Epidermal melanocyte (primary cell): ENCODE measurements around the gene NDRG2.
"Not testable (repeated sequence)": the region's sequence is repeated elsewhere in the genome, so short reads cannot be mapped to it uniquely, and the experiment has no call there.

ENCODE experiments used
- DNase-seq: peaks from one replicate; pipeline ENCODE4 v3.0.0; 2011; ENCODE audit warnings: low spot score; ENCODE audit not compliant: insufficient read length

NDRG2 gene

GRCh38 chr14:21056520-21057163 is 31.8 kb upstream of the NDRG2 start:
- no peak for DNase-seq

DNA sequence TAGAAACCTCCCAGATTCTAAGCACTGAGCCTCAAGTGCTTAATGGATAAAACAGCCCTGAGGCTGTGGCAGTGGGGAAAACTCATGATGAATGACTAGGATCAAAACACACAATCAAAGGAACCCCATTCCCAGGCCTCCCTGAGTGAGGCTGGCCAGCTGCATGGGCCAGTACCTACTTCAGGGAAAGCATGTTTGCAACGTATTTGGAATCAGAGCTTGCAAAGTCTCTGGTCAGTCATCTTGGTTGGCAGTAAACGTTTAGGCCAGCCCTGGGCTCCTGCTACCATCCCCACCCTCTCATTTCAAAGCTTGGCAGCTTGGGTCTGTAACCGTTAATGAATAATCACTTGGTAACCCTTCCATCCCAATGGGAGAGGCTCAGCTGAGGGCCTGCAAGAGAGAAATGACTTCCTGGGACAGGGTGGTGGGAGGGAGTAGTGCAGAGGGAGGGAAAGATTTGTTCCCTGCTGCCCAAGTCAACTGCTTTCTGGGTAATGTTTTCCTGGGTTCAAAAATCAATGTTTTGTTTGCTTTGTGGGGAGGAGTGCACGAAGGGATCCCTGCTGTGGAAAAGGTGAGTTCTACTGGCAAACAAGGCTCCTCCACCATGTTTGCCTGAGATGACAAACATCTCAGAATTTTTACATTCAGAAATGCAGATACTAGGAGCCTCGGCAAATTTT is 30.7 kb upstream of the NDRG2 start:
- DNase-seq = no peak

DNA sequence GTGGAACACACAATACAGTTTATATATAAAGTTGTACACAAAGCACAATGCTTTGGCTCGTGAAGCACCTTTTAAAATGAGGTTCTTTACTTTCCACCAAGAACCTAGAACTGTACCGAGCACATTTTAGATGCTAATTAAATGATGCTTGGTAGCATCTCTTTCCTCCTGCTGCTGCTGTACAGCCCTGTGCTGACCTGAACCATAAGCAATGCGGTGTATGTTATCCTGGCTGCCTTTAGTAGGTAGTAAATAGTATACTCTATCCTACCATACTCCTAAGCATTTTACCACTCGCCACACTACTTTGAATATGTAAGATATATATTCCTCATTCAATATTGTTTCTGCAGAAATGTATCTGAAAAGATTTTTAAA is 29.9 kb upstream of the NDRG2 start:
- no peak for DNase-seq

GRCh38 chr14:21054123-21054767 is 29.4 kb upstream of the NDRG2 start:
- no peak for DNase-seq

DNA sequence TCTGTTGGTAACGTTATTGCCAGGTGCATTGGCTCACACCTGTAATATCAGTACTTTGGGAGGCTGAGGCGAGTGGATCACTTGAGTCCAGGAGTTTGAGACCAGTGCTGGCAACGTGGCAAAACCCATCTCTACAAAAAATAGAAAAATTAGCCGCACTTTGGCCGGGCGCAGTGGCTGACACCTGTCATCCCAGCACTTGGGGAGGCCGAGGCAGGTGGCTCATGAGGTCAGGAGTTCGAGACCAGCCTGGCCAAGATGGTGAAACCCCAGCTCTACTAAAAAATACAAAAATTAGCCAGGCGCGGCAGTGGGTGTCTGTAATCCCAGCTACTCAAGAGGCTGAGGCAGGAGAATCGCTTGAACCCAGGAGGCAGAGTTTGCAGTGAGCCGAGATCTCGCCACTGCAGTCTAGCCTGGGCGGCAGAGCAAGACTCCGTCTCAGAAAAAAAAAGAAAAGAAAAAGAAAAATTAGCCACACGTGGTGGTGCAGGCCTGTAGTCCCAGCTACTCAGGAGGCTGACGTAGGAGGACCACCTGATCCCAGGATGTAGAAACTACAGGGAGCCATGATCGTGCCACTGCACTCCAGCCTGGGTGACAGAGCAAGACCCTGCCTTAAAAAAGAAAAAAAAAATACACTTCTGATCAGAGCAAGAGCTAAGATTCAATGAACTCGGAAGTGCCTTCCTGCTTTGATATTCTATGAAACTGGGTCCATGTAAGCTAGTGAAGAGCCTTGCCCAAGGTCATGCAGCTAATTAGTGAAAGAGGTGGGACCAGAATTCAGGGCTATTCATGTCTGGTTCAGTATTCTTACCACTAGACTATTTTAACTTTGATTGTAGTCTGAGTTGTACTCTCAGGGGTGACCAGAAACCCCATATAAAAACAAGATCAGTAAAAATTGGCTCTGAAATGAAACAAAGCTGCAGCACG is 28.6 kb upstream of the NDRG2 start:
- DNase-seq = no peak

DNA sequence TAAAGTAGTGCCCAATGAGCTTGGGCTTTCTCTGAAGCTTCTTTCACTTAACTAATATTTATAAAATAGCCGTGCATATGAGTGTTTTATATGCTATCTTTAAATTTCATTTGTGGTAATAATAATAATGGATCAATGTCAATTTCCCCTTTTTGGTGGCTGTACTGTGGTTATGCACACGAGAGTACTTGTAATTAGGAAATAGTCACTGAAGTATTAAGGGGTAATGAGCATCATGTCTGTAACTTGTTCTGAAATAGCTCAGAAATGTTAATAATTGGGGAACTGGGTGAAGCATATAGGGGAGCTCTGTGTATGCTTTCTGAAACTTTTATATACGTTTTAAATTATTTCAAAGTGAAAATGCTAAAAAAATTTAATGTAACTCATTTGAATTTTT is 25.7 kb upstream of the NDRG2 start:
- no peak for DNase-seq

GRCh38 chr14:21049271-21049673 is 24.4 kb upstream of the NDRG2 start:
- DNase-seq = no peak

- DNase-seq = no peak
Measured at GRCh38 chr14:21048638-21049037, 23.8 kb upstream of the NDRG2 start.

DNA sequence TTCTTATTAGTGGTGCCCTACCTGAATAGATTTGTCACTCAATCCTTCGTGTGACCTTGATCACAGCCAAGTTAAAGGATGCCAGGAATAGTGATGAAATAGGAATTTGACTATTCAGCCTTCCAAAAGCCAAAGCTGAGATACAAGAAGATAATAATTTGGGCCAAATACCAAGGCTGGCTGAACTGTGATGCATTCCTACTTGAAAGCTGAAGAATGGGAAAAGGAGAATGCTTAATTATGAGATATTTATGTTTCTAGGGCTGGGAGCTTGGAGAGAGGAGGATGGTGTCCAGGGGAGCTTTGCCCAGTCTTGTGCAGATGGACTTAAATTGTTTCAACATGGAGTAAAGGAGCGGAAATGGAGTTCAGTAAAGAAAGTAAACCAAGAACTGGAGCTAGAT is 22.5 kb upstream of the NDRG2 start:
- no peak for DNase-seq

DNA sequence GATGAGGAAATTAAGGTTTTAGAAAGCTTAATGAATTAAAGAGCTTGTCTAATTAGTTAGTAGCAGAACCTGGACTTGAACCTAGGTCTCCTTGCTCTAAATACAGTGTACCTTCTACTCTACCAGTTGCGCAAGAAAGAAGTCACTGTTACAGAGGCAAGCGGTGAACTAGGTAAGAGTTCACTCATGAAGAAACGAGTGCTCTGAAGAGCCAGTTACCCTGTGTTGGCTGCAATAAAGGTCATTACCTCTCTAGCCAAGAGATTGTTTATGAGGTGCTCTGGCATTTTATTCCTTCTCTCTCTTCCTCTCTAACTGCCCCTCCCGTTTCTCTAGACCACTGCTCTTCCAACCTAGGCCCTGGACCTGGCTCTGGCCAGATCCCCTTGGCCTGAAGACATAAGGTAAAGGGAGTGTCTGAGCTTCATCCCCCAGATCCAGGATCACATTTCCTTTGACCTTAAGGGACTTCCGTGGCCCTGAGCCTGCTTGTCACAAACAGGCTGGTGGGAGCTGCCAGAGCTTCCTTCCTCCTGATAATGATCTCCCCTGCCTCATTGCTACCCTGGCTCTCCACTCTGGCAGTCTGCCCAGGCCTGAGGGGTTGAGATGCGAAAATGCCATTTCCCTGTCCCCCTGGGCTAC is 19.2 kb upstream of the NDRG2 start:
- DNase-seq = no peak

DNA sequence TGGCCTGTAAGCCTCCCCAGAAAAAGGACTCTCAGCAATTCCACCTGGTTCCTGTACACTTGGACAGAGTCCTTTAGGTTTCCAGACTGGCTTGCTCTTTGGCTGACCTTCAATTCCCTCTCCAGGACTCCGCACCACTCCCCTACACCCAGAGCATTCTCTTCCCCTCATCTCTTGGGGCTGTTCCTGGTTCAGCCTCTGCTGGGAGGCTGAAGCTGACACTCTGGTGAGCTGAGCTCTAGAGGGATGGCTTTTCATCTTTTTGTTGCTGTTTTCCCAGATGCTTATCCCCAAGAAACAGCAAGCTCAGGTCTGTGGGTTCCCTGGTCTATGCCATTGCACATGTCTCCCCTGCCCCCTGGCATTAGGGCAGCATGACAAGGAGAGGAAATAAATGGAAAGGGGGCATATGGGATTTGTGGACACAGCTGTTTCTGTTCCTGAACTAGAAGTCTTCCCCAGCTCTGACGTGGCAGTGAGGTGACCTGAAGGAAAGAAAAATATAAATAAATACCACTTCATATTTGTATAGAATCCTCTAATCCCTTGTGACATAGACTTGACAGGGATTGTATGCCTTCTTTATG is 18.6 kb upstream of the NDRG2 start:
- DNase-seq = no peak

DNA sequence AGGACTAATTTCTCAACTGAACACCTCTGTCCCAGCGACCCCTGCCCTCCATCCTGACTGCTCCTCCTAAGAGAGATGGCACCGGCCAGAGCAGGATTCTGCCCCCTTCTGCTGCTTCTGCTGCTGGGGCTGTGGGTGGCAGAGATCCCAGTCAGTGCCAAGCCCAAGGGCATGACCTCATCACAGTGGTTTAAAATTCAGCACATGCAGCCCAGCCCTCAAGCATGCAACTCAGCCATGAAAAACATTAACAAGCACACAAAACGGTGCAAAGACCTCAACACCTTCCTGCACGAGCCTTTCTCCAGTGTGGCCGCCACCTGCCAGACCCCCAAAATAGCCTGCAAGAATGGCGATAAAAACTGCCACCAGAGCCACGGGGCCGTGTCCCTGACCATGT is 18.1 kb upstream of the NDRG2 start:
- no peak for DNase-seq

- DNase-seq = no peak
Measured at GRCh38 chr14:21041676-21042433, 17.0 kb upstream of the NDRG2 start, which contains the start of gene RNASE7. Gene RNASE7 (plus strand): TSS chr14:21042362. CDS start chr14:21042993, 631 bp downstream.

GRCh38 chr14:21040941-21041340 is 16.1 kb upstream of the NDRG2 start:
- not testable (repeated sequence) for DNase-seq

GRCh38 chr14:21040370-21040925 is 15.6 kb upstream of the NDRG2 start:
- no peak for DNase-seq

GRCh38 chr14:21039585-21040369 is 14.9 kb upstream of the NDRG2 start:
- peak; percentile 80 for DNase-seq

GRCh38 chr14:21038441-21039422 is 13.9 kb upstream of the NDRG2 start:
- peak; percentile 47 for DNase-seq

- no peak for DNase-seq
Measured at GRCh38 chr14:21037156-21037555, 12.3 kb upstream of the NDRG2 start.
